SK-N-SH (cell line): ENCODE results near the gene SYNJ1.

ENCODE experiments used
- JUND ChIP-seq: IDR thresholded peaks from 2 replicates; pipeline ENCODE4 v1.4.0; 2012
- TCF12 ChIP-seq: IDR thresholded peaks from 2 replicates; pipeline ENCODE4 v1.4.0; 2012
- TF ChIP-seq, protein P1 (sequence below): IDR thresholded peaks from 2 replicates; pipeline ENCODE4 v1.6.1; 2012; ENCODE audit warnings: mild to moderate bottlenecking, low read depth, low read length, moderate library complexity

DNA sequence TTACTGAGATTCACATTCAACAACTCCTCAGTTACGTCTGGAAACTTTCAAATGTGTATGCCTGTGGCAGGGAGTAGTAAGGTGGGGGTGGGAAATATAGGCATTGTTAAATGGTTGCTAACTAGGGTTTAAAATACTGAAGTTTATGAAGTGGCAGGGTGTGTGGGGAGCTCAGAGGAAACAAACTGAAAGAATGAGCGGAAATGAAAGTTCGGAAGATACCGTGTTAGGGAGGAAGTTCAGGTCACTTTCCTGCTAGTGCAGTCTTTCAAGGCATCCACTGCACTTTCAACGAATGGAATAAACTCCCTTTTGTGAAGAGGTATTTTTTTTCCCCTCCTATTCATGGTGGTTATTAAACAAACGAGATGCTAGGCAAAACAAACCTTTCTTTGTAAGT lies 19.7 kb downstream of the SYNJ1 start:
- no peak for TF ChIP-seq JUND
- TF ChIP-seq, protein P1, sequence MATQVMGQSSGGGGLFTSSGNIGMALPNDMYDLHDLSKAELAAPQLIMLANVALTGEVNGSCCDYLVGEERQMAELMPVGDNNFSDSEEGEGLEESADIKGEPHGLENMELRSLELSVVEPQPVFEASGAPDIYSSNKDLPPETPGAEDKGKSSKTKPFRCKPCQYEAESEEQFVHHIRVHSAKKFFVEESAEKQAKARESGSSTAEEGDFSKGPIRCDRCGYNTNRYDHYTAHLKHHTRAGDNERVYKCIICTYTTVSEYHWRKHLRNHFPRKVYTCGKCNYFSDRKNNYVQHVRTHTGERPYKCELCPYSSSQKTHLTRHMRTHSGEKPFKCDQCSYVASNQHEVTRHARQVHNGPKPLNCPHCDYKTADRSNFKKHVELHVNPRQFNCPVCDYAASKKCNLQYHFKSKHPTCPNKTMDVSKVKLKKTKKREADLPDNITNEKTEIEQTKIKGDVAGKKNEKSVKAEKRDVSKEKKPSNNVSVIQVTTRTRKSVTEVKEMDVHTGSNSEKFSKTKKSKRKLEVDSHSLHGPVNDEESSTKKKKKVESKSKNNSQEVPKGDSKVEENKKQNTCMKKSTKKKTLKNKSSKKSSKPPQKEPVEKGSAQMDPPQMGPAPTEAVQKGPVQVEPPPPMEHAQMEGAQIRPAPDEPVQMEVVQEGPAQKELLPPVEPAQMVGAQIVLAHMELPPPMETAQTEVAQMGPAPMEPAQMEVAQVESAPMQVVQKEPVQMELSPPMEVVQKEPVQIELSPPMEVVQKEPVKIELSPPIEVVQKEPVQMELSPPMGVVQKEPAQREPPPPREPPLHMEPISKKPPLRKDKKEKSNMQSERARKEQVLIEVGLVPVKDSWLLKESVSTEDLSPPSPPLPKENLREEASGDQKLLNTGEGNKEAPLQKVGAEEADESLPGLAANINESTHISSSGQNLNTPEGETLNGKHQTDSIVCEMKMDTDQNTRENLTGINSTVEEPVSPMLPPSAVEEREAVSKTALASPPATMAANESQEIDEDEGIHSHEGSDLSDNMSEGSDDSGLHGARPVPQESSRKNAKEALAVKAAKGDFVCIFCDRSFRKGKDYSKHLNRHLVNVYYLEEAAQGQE: no peak
- TF ChIP-seq TCF12: no peak
